Stimulated activated naive CD8-positive, alpha-beta T cell treated with anti-CD3 and anti-CD28 coated beads, Interleukin-15, Interleukin-2, amounts not matched to agents 100 U/mL and 50 U/mL, for 24 hours (primary cell): ENCODE measurements around the gene GNAO1.

Experiments
- ATAC-seq: fragments of 150-1000 bp; cut with Tn5 transposase; one replicate; pipeline ENCODE4 v1.10.0; 2021
- DNase-seq: peaks from one replicate; pipeline ENCODE4 v3.0.0; 2021

GNAO1 gene

DNA sequence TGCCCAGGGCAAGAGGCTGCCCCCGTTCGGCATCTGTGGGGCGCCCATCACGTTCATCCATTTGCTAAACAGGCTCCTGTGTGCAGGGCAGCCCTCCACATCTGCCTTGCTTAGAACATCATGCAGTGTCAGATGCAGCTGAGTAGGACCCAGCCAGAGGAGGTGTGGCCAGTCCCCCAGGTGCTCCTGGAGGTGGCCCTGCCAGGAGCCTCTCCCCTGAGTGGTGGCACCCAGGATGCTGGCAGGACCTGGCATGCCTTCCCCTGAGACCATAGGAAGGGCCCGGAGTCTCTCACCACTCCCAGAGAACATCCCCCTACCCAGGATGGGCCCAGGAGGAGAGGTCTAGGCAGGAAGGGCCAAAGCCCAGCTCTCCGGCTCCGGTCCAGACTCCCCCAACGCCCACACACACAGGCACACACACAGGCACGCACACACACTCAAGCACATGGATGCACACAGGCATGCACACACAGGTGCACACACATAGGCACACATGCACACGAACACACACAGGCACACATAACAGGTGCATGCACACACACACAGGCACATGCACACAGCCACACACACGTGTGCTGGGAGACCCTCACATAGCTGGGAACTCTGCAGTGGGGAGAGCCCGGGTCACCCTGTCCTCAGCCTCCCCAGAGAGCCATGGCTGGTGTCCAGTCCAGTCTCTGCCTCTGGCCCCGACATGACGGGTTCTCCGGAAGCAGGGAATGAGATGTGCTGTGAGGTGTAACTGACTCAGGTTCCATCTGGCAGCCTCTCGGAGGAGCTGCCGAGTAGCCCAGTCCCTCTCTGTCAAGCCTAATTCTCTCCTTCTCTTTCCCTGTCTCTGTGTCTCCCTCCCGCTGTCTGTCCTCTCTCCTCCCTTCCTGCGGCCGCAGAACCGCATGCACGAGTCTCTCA, 159.5 kb downstream of the GNAO1 start:
- no peak for DNase-seq
- ATAC-seq: no peak

GRCh38 chr16:56351481-56351880, 160.2 kb downstream of the GNAO1 start:
- ATAC-seq: no peak
- no peak for DNase-seq

DNA sequence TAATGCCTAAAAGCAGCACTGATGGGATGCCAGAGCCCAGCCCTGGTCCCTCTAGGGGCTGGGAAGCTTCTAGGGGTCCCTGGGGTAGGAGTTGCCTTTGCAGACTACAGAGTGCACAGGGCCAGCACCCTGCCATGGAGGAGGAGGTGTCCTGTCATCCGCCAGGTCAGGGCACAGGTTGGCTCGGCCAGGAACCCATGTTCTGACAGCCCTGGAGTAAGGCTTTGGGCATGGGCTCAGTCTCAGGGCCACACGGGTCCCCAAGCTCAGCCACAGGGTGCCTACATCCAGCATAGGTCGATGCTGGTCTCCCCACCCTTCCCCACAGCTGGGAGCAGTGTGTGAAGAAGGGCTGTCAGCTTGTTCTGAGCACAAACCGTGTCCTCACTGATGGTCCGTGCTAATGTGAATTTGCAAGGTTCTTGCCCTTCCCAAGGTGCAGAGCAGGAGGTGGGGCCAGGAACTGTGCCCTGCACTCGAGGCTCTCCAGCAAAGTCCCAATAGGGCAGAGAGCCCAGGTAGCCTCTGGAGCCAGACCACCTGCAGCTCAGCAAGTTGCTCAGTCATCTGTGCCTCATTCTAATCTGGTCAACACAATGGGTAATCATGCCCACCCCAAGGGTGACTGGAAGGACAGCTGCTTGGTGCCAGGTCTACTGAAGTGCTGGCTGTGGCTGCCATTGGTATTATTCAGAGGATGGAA, 161.2 kb downstream of the GNAO1 start:
- no peak for ATAC-seq
- DNase-seq: no peak

DNA sequence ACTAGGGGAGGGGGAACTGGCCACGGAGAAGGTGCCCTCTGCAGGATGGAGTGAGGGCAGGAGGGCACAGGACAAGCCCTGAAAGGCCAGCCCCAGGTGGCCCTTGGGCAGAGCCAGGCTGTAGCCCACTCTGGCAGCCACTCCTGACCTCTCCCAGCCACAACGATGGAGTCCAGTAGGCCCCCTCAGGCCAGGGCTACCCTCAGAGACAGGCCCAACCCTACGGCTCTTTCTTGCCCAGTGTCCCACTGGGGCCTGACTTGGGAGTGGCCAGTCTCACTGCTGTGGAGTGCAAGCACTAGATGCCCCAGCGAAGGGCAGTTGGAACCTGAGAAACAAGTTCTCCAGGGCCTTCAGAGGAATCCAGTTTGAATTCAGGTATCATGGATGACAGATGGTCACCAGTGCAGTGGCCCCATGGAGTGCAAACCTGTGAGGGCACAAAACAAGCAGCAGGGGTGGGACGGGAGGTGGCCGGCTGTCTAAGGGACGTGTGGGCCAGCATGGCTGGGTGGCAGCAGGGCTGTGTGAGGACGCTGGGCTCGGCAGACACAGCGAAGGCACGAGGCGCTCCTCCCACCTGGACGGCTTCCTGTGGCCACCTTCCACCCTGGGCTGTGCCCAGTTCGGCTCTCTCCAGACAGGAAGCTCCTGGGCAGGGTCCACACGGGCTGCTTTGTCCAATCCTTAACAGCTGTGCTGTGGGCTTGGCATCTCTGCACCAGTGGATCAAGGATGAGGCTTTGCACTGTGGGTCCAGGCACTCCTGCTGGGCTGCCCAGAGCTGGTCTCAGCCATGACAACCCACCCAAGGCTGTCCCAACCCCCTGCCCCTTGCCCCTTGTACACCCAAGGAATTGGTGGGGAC, 162.0 kb downstream of the GNAO1 start:
- DNase-seq: no peak
- ATAC-seq: no peak

GRCh38 chr16:56354016-56354415, 162.7 kb downstream of the GNAO1 start:
- no peak for DNase-seq
- no peak for ATAC-seq

- ATAC-seq (no peak), DNase-seq (no peak)
These were observed 163.5 kb downstream of the GNAO1 start for GRCh38 chr16:56354746-56355145.

- no peak for DNase-seq
These were observed 163.9 kb downstream of the GNAO1 start for GRCh38 chr16:56355221-56355620.

DNA sequence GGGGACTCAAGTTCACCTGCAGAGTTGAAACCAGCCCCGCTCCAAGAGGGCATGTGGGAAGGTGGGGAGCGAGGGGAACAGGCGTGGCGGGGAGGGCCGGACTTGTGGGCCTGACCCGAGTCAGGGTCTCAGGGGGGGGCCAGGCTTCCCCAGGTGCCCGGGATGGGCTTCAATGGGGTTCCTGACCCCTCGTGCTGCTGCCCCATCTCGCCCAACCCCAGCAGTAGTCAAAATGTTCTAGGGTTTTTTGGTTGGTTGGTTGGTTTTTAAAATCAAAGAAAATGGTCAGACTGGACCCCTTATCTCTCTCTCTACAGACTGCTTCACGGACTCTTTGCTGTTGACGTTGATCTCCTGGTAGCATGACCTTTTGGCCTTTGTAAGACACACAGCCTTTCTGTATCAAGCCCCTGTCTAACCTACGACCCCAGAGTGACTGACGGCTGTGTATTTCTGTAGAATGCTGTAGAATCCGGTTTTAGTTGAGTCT, 164.5 kb downstream of the GNAO1 start:
- ATAC-seq: no peak
- no peak for DNase-seq

More at GRCh38 chr16:56355221-56355620, 163.9 kb downstream of the GNAO1 start:
- ATAC-seq: no peak

GRCh38 chr16:56356276-56357240, 165.3 kb downstream of the GNAO1 start:
- DNase-seq: peak; percentile 70
- ATAC-seq: peak; percentile 74

DNA sequence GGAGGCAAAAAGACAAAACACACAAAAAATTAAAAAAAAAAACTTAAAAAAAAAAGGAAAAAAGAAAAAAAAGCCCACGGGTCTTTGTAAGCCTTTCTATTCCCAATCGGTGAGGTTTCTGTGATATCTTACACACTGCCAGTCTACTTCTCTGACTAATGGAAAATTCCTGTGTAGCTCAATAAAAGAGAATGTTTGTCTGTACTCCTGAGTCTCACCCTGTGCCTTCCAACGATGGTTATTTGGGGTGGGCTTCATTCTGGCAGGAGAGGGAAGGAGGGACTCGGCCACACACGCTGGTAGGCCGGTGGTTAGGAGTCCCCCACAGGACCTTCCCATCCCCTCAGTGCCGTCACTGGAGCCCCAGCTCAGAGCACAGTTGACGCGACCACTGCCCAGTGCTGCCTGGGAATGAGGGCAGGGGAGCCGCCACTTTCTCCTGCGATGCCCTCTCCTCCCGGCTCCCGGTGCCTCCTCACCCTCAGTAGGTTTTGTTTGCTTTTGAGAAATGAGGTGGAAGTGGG, 166.0 kb downstream of the GNAO1 start:
- ATAC-seq (peak; percentile 50), DNase-seq (peak; percentile 10)

GRCh38 chr16:56357765-56358322, 166.6 kb downstream of the GNAO1 start:
- DNase-seq: no peak
- ATAC-seq: no peak

GRCh38 chr16:56360117-56361008, 169.1 kb downstream of the GNAO1 start:
- ATAC-seq (no peak), DNase-seq (no peak)

DNA sequence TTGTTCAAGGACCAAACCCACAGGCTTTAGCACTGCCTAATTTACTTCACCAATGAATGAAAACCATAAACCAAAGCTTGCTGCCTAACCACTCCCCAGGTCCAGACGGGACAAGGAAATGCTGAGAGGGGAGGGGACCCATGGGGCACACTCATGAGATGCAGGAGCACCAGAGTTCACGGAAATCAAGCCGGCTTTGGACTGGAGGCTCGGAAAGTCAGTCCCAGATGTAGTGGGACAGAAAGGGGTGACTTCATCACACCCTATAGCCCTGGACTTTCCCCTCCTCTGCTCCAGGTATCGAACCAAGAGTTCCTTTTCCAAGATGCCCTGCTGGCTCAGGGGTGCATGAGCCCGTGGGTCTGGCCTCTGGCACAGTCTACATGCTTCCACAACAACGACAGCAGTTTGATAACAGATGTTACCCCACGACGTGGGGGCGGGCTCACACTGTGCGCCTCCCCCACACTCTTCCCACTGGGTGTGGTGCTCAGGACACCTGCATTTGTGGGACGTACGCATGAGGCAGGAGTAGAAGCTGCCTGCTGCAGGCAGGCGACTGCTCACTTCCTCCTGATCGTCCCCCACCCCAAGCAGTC, 170.9 kb downstream of the GNAO1 start:
- DNase-seq: peak; percentile 1
- ATAC-seq: no peak

- ATAC-seq: no peak
- peak; percentile 1 for DNase-seq
These were observed 171.4 kb downstream of the GNAO1 start for GRCh38 chr16:56362706-56363105.

DNA sequence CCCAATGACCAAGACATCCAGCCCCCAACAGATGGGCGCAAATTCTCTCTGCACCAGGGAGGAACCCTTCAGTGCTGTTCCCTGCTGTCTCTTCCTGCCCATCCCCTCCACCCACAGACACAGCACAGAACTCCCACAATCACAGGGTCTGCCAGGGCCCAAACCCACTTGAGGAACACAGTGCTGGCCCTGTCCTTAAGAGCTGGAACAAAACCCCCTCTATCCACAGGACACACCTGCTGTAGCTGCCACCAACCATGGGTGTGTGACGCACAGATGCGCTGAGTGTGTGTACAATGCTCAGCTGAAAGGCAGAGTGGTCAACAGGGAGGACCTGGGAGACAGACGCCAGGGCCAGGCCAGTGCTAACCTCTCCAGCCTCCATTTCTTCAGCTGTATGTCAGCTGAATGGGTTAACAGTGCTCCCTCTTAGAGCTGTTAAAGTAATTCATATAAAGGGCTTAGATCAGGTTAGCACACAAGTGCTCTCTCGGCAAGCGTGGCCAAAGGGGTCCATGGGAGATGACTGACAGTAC, 172.0 kb downstream of the GNAO1 start:
- no peak for ATAC-seq

GRCh38 chr16:56363781-56364565, 172.7 kb downstream of the GNAO1 start:
- no peak for ATAC-seq
- DNase-seq: peak; percentile 0

More for the DNA sequence above, 172.0 kb downstream of the GNAO1 start:
- DNase-seq: no peak

GRCh38 chr16:56364865-56365264, 173.6 kb downstream of the GNAO1 start:
- ATAC-seq: no peak

DNA sequence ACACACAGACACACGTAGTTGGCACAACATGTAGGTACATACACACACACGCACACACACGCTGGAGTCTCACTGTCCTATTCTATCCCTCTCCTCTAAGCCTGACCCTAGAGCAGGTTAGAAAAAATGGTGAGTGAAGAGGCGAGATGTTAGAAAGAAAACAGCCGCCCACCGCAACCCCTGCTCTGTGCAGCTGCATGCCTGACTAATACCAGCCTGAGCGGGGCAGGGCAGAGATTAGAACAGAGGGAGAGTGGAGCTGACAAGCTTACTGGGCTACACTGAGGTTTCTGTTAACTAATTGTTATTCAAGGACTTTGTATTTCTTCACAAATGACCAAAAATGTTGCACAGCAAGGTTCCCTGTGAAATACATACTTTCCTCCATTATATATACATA, 174.3 kb downstream of the GNAO1 start:
- no peak for ATAC-seq
- no peak for DNase-seq

More at GRCh38 chr16:56364865-56365264, 173.6 kb downstream of the GNAO1 start:
- DNase-seq: no peak
